NCI-H1417 treated with DMSO at 0.1 percent for 48 hours (cell line): ENCODE measurements around the gene ANKRD50.

Source experiments
- DNase-seq: peaks from one replicate; lab custom pipeline; 2025; lab: John Stamatoyannopoulos, UW

Gene ANKRD50

GRCh38 chr4:124633285-124633941 is 79.1 kb downstream of the ANKRD50 start:
- no peak for DNase-seq

- DNase-seq = no peak
These were observed 80.1 kb downstream of the ANKRD50 start for GRCh38 chr4:124632439-124632838.

- DNase-seq = no peak
These were observed 80.8 kb downstream of the ANKRD50 start for GRCh38 chr4:124631760-124632159.

GRCh38 chr4:124629681-124630080 is 82.9 kb downstream of the ANKRD50 start:
- no peak for DNase-seq
